CD4-positive, alpha-beta T cell (primary cell): ENCODE data around the gene SCD5. TPM values are rescaled to one million over a fixed set of nuclear protein-coding genes. Genes with fewer than 3 reads are reported as not detected.

Experiments used
- ATAC-seq: fragments of 200-7000 bp; cut with Tn5 transposase; one replicate; pipeline ENCODE4 v1.10.0; 2022; ENCODE audit warnings: mild to moderate bottlenecking; ENCODE audit not compliant: poor library complexity
- CTCF ChIA-PET: fragments of 350-600 bp; sonication (Branson Sonifier 250); formaldehyde crosslinking; loops from one replicate; lab custom pipeline; 2021; ENCODE audit warnings: antibody characterized with exemption, inconsistent platforms; lab: Charles Lee
- POLR2A ChIA-PET: fragments of 350-600 bp; sonication (Branson Sonifier 250); formaldehyde crosslinking; loops from one replicate; lab custom pipeline; 2021; ENCODE audit warnings: antibody characterized with exemption, inconsistent platforms; lab: Charles Lee
- DNase-seq, 14 experiments: peaks; one replicate each; pipeline ENCODE4 v3.0.0-alpha.2; 2013 to 2020; ENCODE audit warnings: mixed read lengths in 2 of 14
- H3K27ac ChIP-seq, 2 donors: one replicate each; pipeline versions ENCODE4 v1.5.1 to v1.7.0; 2013; ENCODE audit warnings: low read length in 2 of 2, low read depth in 1 of 2, mild to moderate bottlenecking in 1 of 2
- H3K27me3 ChIP-seq, 2 experiments: 1 replicate in 1 of 2; 2 replicates in 1 of 2; pipeline versions ENCODE4 v1.6.1 to v1.7.0; 2013; ENCODE audit warnings: low read length in 2 of 2, control low read depth in 1 of 2, mild to moderate bottlenecking in 1 of 2, moderate library complexity in 1 of 2; ENCODE audit not compliant: insufficient read depth in 2 of 2, control insufficient read depth in 1 of 2
- H3K36me3 ChIP-seq: one replicate; pipeline ENCODE4 v1.6.1; 2013; ENCODE audit warnings: low read length, control low read depth; ENCODE audit not compliant: insufficient read depth
- H3K4me1 ChIP-seq: one replicate; pipeline ENCODE4 v1.6.1; 2013; ENCODE audit warnings: low read length, control low read depth; ENCODE audit not compliant: insufficient read depth
- H3K4me3 ChIP-seq: one replicate; pipeline ENCODE4 v1.5.1; 2013; ENCODE audit warnings: mild to moderate bottlenecking, low read length, moderate library complexity
- H3K9me3 ChIP-seq, 2 experiments: 1 replicate in 1 of 2; 2 replicates in 1 of 2; pipeline versions ENCODE4 v1.6.1 to v1.7.0; 2013; ENCODE audit warnings: low read length in 2 of 2, mild to moderate bottlenecking in 2 of 2, control low read depth in 1 of 2, moderate library complexity in 1 of 2; ENCODE audit not compliant: control insufficient read depth in 1 of 2, insufficient read depth in 1 of 2
- H3K27ac Mint-ChIP-seq: one replicate; pipeline ENCODE4 v1.8.0; 2020; ENCODE audit warnings: mixed read lengths
- H3K27me3 Mint-ChIP-seq: one replicate; pipeline ENCODE4 v1.8.0; 2021; ENCODE audit warnings: mixed read lengths
- H3K36me3 Mint-ChIP-seq: one replicate; pipeline ENCODE4 v1.8.0; 2021; ENCODE audit warnings: low read depth, mixed read lengths
- H3K4me1 Mint-ChIP-seq: one replicate; pipeline ENCODE4 v1.8.0; 2021; ENCODE audit warnings: low read depth, mixed read lengths
- H3K4me3 Mint-ChIP-seq: one replicate; pipeline ENCODE4 v1.8.0; 2020; ENCODE audit warnings: mild to moderate bottlenecking, mixed read lengths
- H3K9me3 Mint-ChIP-seq: one replicate; pipeline ENCODE4 v1.8.0; 2020; ENCODE audit warnings: mixed read lengths
- intact Hi-C, 2 experiments: fragments of 100-400 bp; cut with DNase I in 1 of 2; cut with micrococcal nuclease in 1 of 2; formaldehyde crosslinking; loops; one replicate each; pipeline versions ENCODE4 v1.15.1 to v1.9.0; 2023 to 2025; cut with DNase I, micrococcal nuclease
- total RNA-seq, 174 experiments: library from RNA in 2 of 174; stranded (reverse) in 2 of 174; gene quantifications; one replicate each; pipeline ENCODE4 v1.2.3 and lab custom pipeline; 2021 to 2026
- TF ChIP-seq, protein P1 (sequence below): fragments of 200-600 bp; IDR thresholded peaks from one replicate; pipeline ENCODE4 v1.8.0; 2022; ENCODE audit warnings: antibody characterized with exemption, mild to moderate bottlenecking

The SCD5 gene
- total RNA-seq, 2 experiments from 2014 or later, result 0.14 to 0.25 TPM

GRCh38 chr4:82710197-82710929 lies 88.2 kb downstream of the SCD5 start:
- H3K27ac ChIP-seq, result no peak overlapping the region
- Mint-ChIP-seq H3K4me1 (no peaks in the 10 kb centered on the region), H3K27me3 (no peaks in the 10 kb centered on the region), H3K9me3 (no peaks in the 10 kb centered on the region), H3K27ac (no peak overlapping the region), H3K4me3 (no peak overlapping the region), H3K36me3 (no peaks in the 10 kb centered on the region)
- no peaks in the 10 kb centered on the region for H3K36me3 ChIP-seq
- ATAC-seq, result no peak
- no peak for DNase-seq
- H3K27me3 ChIP-seq, result peaks cover 3 to 4% of the 10 kb centered on the region in 2 experiments
- TF ChIP-seq, protein P1, sequence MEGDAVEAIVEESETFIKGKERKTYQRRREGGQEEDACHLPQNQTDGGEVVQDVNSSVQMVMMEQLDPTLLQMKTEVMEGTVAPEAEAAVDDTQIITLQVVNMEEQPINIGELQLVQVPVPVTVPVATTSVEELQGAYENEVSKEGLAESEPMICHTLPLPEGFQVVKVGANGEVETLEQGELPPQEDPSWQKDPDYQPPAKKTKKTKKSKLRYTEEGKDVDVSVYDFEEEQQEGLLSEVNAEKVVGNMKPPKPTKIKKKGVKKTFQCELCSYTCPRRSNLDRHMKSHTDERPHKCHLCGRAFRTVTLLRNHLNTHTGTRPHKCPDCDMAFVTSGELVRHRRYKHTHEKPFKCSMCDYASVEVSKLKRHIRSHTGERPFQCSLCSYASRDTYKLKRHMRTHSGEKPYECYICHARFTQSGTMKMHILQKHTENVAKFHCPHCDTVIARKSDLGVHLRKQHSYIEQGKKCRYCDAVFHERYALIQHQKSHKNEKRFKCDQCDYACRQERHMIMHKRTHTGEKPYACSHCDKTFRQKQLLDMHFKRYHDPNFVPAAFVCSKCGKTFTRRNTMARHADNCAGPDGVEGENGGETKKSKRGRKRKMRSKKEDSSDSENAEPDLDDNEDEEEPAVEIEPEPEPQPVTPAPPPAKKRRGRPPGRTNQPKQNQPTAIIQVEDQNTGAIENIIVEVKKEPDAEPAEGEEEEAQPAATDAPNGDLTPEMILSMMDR, result no peak
- H3K9me3 ChIP-seq, result no peaks in the 10 kb centered on the region
- ChIA-PET CTCF (no interaction called here), POLR2A (no interaction called here)
- intact Hi-C loops, result no loop called here
- no peak overlapping the region for H3K4me3 ChIP-seq
- no peaks in the 10 kb centered on the region for H3K4me1 ChIP-seq

DNA sequence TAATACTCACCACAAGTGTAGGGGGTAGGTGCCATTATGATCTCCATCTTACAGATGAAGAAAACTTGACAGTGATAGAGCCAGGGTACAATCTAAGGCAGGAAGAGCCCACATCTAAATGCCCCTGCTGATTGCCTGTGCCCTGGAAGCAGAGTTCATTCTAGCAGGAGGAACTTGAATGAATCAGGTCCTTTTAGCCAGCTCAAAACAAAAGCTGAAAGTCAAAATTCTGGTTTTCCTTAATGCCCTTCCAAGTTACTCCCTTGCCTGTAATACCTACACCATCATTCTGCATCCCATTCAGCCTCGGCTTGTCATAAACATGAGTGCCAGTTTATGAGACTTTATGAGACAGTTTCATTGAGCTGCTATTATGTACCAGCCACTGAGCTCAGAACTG lies 89.6 kb downstream of the SCD5 start:
- Histone ChIP-seq H3K4me1 (no peaks in the 10 kb centered on the region), H3K4me3 (no peak overlapping the region), H3K27ac (no peak overlapping the region), H3K9me3 (no peaks in the 10 kb centered on the region), H3K27me3 (peaks cover 2 to 4% of the 10 kb centered on the region in 2 experiments), H3K36me3 (no peaks in the 10 kb centered on the region)
- Mint-ChIP-seq H3K36me3 (no peaks in the 10 kb centered on the region), H3K4me3 (no peak overlapping the region), H3K27me3 (no peaks in the 10 kb centered on the region), H3K9me3 (no peaks in the 10 kb centered on the region), H3K27ac (no peak overlapping the region), H3K4me1 (no peaks in the 10 kb centered on the region)
- DNase-seq, result no peak
- intact Hi-C loops, result no loop called here
- no peak for ATAC-seq
- CTCF ChIA-PET, result no interaction called here
- TF ChIP-seq, protein P1, result no peak
- POLR2A ChIA-PET, result no interaction called here

DNA sequence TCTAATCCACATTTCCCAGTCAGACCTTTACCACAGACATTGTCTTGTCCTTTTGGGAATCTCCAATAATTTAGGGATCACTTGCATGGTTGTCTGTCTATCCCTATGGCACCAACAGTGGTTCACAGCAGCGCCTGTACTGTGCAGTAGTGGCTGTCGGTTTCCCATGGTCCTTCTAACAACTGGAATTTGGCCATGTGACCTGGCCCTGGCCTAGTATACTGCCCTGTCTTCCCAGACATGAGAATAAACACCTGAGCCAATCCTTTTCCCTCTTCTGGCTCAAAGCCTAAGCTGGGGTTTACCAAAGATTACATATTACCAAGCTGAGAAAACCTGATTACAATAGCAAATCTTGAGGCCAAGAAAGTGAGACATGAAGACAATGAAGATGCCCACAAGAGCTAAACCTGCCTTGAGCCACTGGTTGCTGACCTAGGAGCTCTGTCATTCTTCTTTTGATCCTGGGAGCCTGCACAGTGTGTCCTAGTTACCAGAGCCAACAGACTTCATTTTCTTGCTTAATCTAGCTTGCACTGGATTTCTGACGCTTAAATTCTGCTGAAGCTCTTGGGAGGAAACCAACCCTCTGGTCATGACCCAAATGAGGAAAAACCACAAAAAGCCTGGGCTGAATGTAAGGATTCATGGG lies 92.1 kb downstream of the SCD5 start:
- Mint-ChIP-seq H3K27me3 (no peaks in the 10 kb centered on the region), H3K27ac (no peak overlapping the region), H3K4me1 (no peaks in the 10 kb centered on the region), H3K4me3 (no peak overlapping the region), H3K36me3 (no peaks in the 10 kb centered on the region), H3K9me3 (no peaks in the 10 kb centered on the region)
- intact Hi-C loops, result no loop called here
- DNase-seq (no peak), ATAC-seq (no peak)
- POLR2A ChIA-PET, result no interaction called here
- no peaks in the 10 kb centered on the region for H3K9me3 ChIP-seq
- H3K36me3 ChIP-seq, result no peaks in the 10 kb centered on the region
- no peak overlapping the region for H3K4me3 ChIP-seq
- H3K27me3 ChIP-seq, result peaks cover 0 to 4% of the 10 kb centered on the region in 2 experiments
- H3K4me1 ChIP-seq, result no peaks in the 10 kb centered on the region
- no peak overlapping the region for H3K27ac ChIP-seq
- TF ChIP-seq, protein P1, result no peak
- CTCF ChIA-PET, result no interaction called here
